ENCODE measurements around the gene RAB7B.

RAB7B gene

GRCh38 chr1:205972081-205972480, 31.1 kb downstream of the RAB7B start:
- DNase-seq = peak; percentile 3

- DNase-seq = no peak
These were observed 32.1 kb downstream of the RAB7B start for GRCh38 chr1:205971082-205971481.

GRCh38 chr1:205970486-205970885, 32.7 kb downstream of the RAB7B start:
- DNase-seq = no peak

- no peak for DNase-seq
These were observed 34.0 kb downstream of the RAB7B start for GRCh38 chr1:205969229-205969628.

DNA sequence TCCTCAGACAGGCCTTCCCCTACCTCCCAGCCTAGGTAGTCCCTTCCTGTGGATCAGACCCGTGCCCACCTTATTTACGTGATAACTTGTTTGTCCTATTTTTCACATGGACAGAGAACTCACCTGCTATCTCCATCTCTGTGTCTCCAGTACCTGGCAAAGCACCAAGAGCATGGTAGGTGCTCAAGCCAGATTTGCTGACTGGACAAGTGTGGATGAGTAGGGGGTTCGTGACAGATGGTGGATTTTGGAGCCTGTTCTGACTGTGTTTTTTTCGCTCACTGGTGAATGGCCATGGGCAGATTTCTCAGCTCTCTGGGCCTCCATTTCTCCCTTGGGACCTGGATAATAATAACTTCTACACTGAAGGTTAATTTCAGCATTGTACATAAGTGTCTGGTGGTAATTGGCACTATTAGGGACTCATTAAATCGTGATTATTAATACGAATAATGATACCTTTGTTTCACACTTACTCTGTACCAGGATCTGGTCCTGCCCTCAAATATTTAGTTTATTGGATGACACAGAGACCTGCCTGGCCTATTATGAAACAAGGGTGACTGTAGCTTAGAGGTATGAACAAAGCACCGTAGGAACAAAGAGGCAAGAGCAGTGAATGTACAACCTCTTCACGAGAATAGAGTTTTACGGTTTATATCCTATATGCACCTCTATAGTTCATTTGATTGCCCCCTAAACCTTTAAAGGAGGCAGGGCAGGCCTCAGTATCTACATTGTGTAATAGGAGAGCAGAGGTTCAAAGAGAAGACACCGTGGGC, 35.5 kb downstream of the RAB7B start:
- DNase-seq = peak; percentile 33

- DNase-seq = peak; percentile 41
These were observed 37.9 kb downstream of the RAB7B start for GRCh38 chr1:205965036-205965884.

- no peak for DNase-seq
These were observed 39.6 kb downstream of the RAB7B start for GRCh38 chr1:205963352-205964155.

DNA sequence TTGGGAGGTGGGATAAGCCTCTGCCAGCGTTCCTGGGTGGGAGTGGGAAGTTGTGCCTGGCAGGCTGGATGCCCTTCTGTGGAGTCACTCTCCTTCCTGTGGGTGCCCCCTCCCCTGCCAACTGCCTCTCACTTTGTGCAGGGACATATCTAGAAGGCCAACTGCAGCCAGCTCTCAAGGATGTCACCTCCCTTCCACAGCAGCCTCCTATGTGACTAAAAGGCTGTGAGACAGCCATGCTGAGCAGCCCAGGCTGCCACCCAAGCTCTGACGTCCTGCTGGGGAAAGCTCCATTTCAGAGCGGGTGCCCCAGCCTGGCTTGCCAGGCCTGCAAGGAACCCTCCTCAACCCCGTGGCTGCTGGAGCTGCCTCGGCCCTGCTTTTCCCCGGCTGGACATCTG, 40.4 kb downstream of the RAB7B start:
- DNase-seq = no peak

DNA sequence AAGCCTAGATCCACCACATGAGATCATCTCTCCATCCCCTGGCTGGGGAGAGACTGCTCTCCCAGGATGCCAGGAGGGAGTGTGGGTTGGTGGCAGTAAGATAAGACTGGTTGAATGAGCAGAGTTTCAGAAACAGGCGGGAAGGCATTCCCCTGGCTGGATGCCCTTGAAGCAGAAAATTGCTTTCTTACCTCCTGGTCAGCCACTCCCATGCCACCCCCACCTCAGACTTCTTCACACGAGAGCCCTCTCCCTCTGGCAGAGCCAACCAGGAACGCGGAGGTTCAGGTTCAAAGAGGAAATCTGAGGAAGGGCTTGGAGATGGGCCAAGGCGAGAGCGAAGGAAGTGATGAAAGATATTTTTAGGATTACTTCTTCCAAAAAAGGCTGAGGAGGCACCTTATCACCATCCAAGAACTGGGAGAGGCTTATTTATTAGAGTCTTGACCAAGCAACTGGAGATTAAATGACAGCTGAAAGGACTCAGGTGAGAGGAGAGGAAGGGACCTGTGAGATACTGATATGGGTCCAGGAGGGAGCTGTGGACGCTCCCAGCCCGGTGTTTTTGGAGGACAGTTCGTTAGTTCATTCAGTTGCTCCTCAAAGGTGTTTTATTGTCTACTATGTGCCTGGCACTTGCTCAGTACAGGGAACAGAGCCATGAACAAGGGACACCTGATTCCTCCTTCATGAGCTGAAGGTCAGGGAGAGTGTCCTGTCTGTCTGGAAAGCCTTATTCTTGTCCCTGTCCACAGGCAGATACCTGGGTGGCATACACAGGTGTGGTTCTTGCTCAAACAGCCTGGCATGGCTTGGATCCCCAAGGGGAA, 41.0 kb downstream of the RAB7B start:
- DNase-seq = no peak

- no peak for DNase-seq
These were observed 41.8 kb downstream of the RAB7B start for GRCh38 chr1:205961405-205961804.

GRCh38 chr1:205959789-205960188, 43.4 kb downstream of the RAB7B start:
- DNase-seq = no peak

DNA sequence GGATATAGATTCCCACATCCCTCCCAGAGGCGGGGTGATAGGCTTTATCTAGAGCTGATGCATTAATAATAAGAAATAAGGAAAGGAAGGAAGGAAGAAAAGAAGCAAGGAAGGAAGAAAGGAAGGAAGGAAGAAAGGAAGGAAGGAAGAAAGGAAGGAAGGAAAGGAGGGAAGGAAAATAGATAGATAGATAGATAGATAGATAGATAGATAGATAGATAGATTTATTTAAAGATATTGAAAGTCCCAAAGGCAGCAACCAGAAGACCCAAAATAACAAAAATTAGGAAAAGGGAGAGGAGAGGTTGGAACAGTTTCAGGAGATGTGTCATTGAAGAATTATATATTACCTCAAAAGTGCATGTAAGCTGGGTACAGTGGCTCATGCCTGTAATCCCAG, 47.7 kb downstream of the RAB7B start:
- no peak for DNase-seq

- DNase-seq = no peak
These were observed 48.3 kb downstream of the RAB7B start for GRCh38 chr1:205954819-205955404.

DNA sequence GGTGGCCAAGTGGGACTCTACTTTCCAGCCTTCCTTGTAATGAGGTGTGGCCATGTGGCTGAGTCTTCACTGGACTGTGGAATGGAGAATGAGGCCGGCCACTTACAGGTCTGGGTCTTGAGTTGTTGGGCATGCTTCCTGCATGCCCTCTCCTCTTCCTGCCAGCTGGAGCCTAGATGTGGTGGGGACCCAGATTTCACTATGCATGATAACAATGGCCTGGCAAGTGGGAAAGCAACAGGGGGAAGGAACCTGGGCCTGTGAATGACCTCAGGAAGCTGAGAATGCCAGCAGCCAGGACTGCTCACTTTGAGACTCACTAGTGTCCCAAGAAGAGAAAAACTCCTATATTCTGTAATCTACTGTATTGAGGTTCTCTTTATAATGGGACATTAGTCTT, 51.4 kb downstream of the RAB7B start:
- DNase-seq = no peak

- no peak for DNase-seq
These were observed 52.2 kb downstream of the RAB7B start for GRCh38 chr1:205950826-205951549.

DNA sequence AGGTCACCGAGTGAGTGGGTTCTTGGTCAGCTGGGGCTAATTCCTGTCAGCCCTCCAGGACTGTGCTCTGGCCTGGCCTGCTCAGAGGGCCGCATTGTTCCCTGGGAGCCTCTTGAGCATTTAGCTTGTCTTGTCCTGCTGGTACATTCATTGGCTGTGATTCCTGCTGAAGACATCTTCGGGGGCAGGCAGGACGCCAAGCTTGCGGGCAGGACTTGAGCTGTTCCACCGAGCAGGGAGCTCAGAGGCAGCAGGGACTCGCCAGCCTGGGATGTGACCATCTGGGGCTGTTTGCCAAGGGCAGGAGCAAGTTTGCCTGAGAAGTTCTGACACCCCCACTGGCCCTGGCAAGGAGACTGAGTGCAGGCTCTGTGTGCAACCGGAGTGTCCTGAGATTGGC, 52.9 kb downstream of the RAB7B start:
- no peak for DNase-seq

- DNase-seq = no peak
These were observed 53.4 kb downstream of the RAB7B start for GRCh38 chr1:205949753-205950152.

DNA sequence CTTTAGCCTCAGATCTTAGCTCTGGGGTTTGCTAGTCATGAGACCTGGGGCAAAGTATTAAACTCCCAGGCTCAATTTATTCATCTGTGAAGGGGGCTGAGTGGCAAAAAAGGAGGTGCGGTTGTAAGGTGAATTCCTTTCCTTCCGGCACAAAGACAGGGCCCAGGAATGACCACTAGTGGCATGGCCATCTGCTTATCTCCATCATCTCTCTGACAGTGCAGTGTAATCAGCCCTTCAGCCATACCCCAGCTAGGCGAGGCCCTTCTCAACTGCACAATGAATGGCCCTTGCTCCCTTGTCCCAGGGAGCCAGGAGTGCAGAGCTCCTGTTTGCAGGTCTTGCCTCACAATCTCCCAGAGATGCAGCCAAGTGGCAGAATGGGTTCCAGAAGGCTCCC, 54.3 kb downstream of the RAB7B start:
- no peak for DNase-seq

GRCh38 chr1:205948039-205948438, 55.2 kb downstream of the RAB7B start:
- DNase-seq = no peak

DNA sequence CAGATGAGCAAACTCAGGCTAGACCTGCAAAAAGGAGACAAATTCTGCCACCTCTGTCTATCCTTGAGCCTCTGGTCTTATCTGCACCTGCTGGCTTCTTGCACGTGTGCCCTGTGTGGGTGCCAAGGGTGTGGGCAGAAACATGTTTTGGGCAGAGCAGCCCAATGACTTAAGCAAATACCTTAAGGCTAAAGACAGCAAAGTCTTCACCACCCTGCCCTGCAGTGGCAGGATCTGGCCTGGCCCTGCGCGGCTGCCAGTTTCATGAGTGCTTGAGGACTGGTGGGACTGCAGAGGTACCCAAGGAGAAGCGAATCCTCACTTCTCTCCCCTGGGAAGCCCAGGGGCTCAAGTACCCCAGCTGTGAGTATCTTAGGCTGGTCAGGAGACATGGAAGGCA, 56.2 kb downstream of the RAB7B start:
- DNase-seq = no peak

- no peak for DNase-seq
These were observed 58.1 kb downstream of the RAB7B start for GRCh38 chr1:205945069-205945468.

Data from NCI-H1105 treated with DMSO at 0.1 percent for 48 hours (cell line).